Peyer's patch (tissue), 4 donors: Measurements from ENCODE around the gene IL17RB. TPM values are rescaled to one million over a fixed set of nuclear protein-coding genes. Genes with fewer than 3 reads are reported as not detected.

ENCODE experiments used
- DNase-seq, 3 donors: peaks; one replicate each; pipeline ENCODE4 v3.0.0-alpha.2; 2017 to 2019
- H3K27ac ChIP-seq, 4 donors: fragments of 200-600 bp; sonication (generic); one replicate each; pipeline ENCODE4 v1.5.1; 2016 to 2019
- H3K27me3 ChIP-seq, 2 donors: fragments of 200-600 bp; sonication (generic); one replicate each; pipeline ENCODE4 v1.5.1; 2019
- H3K36me3 ChIP-seq, 3 donors: fragments of 200-600 bp; sonication (generic); one replicate each; pipeline ENCODE4 v1.5.1; 2016 to 2019
- H3K4me1 ChIP-seq, 4 donors: fragments of 200-600 bp; sonication (generic); one replicate each; pipeline ENCODE4 v1.5.1; 2016 to 2019
- H3K4me3 ChIP-seq, 4 donors: fragments of 200-600 bp; sonication (generic); 1 replicate in 3 of 4; 2 replicates in 1 of 4; pipeline ENCODE4 v1.5.1; 2016 to 2019; ENCODE audit warnings: mild to moderate bottlenecking in 1 of 4
- H3K9me3 ChIP-seq, 4 donors: fragments of 200-600 bp; sonication (generic); one replicate each; pipeline ENCODE4 v1.5.1; 2016 to 2019; ENCODE audit warnings: mild to moderate bottlenecking in 1 of 4
- CTCF ChIP-seq, 6 experiments: fragments of 450-650 bp in 4 of 6; fragments of 200-600 bp in 2 of 6; sonication (generic) in 1 of 6; IDR thresholded peaks; one replicate each; pipeline ENCODE4 v1.5.1; 2017 to 2019; ENCODE audit warnings: antibody characterized with exemption in 6 of 6, mild to moderate bottlenecking in 3 of 6, moderate library complexity in 1 of 6
- POLR2A ChIP-seq, 2 donors: fragments of 450-650 bp; IDR thresholded peaks; one replicate each; pipeline ENCODE4 v1.5.1; 2017; ENCODE audit warnings: antibody characterized with exemption in 2 of 2, mild to moderate bottlenecking in 2 of 2, moderate library complexity in 2 of 2
- total RNA-seq, 4 donors: library from RNA; depleted of rRNA; stranded (reverse); fragments of >200 nt; gene quantifications; one replicate each; pipeline ENCODE4 v1.1.0, GENCODE V29; 2016

The IL17RB gene
- total RNA-seq, 4 donors from 2014 or later: 18.2 to 38.5 (median 32.4) TPM

DNA sequence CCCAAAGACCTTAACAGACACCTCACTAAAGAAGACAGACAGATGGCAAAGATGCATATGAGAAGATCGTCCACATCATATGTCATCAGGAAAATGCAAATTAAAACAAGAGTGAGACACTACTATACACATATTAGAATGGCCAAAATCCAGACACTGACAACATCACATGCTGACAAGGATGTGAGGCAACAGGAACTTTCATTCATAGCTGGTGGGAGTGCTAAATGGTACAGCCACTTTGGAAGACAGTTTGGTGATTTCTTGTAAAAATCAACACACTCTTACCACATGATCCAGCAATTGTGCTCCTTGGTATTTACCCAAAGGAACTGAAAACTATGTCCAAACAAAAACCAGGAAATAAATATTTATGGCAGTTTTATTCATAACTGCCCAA lies 17.8 kb upstream of the IL17RB start:
- Histone ChIP-seq H3K9me3 (no peaks in the 10 kb centered on the region), H3K27me3 (no peaks in the 10 kb centered on the region), H3K4me3 (no peak overlapping the region), H3K36me3 (peaks cover 0 to 4% (median 0%) of the 10 kb centered on the region in 3 donors), H3K27ac (no peak overlapping the region), H3K4me1 (no peaks in the 10 kb centered on the region)
- DNase-seq: no peak
- TF ChIP-seq POLR2A (IDR thresholded peaks at IDR 0.05) (no peak), CTCF (IDR thresholded peaks at IDR 0.05) (no peak)

DNA sequence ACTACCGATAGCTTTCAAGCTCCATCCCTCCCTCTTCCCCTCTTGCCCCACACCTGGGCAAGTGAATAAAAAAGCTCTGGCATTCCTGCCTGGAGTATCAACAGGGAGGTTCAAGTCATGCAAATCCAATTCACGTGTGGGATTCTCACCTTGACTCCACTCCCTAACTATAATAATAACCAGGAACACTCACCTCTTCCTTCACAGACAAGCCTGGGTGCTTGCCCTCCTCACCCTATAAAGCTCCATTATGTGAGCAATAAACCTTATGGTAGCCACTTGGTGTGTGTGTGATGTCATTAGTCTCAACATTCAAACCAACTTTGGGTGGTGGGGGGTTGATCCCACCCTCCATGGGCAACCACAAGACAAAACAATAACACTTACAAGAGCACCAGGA lies 16.8 kb upstream of the IL17RB start:
- Histone ChIP-seq H3K36me3 (peaks cover 0 to under 1% (median 0%) of the 10 kb centered on the region in 3 donors), H3K9me3 (no peaks in the 10 kb centered on the region), H3K4me3 (no peak overlapping the region), H3K27ac (no peak overlapping the region), H3K27me3 (no peaks in the 10 kb centered on the region), H3K4me1 (no peaks in the 10 kb centered on the region)
- no peak for DNase-seq
- TF ChIP-seq POLR2A (IDR thresholded peaks at IDR 0.05): no peak
- TF ChIP-seq CTCF (IDR thresholded peaks at IDR 0.05): no peak

GRCh38 chr3:53830944-53831343 lies 15.4 kb upstream of the IL17RB start:
- Histone ChIP-seq H3K27me3 (no peaks in the 10 kb centered on the region), H3K4me1 (no peaks in the 10 kb centered on the region), H3K36me3 (peaks cover 0 to 6% (median 0%) of the 10 kb centered on the region in 3 donors), H3K9me3 (no peaks in the 10 kb centered on the region), H3K27ac (no peak overlapping the region), H3K4me3 (no peak overlapping the region)
- DNase-seq: no peak
- no peak for TF ChIP-seq POLR2A (IDR thresholded peaks at IDR 0.05)
- TF ChIP-seq CTCF (IDR thresholded peaks at IDR 0.05): no peak

GRCh38 chr3:53833053-53833645 lies 13.2 kb upstream of the IL17RB start:
- no peaks in the 10 kb centered on the region for H3K9me3 ChIP-seq
- no peaks in the 10 kb centered on the region for H3K27me3 ChIP-seq
- DNase-seq: no peak
- H3K36me3 ChIP-seq: peaks cover 0 to 21% (median 0%) of the 10 kb centered on the region in 3 donors
- TF ChIP-seq POLR2A (IDR thresholded peaks at IDR 0.05) (no peak), CTCF (IDR thresholded peaks at IDR 0.05) (no peak)
- no peak overlapping the region for H3K4me3 ChIP-seq
- H3K4me1 ChIP-seq: no peaks in the 10 kb centered on the region
- H3K27ac ChIP-seq: no peak overlapping the region

GRCh38 chr3:53833700-53834099 lies 12.7 kb upstream of the IL17RB start:
- H3K4me3 ChIP-seq: no peak overlapping the region
- no peaks in the 10 kb centered on the region for H3K27me3 ChIP-seq
- H3K4me1 ChIP-seq: no peaks in the 10 kb centered on the region
- no peaks in the 10 kb centered on the region for H3K9me3 ChIP-seq
- peaks cover 0 to 21% (median 0%) of the 10 kb centered on the region in 3 donors for H3K36me3 ChIP-seq
- H3K27ac ChIP-seq: no peak overlapping the region
- DNase-seq: no peak
- no peak for TF ChIP-seq POLR2A (IDR thresholded peaks at IDR 0.05)
- no peak for TF ChIP-seq CTCF (IDR thresholded peaks at IDR 0.05)
